ENCODE results near the gene DDR1.

- TF ChIP-seq, protein P1, sequence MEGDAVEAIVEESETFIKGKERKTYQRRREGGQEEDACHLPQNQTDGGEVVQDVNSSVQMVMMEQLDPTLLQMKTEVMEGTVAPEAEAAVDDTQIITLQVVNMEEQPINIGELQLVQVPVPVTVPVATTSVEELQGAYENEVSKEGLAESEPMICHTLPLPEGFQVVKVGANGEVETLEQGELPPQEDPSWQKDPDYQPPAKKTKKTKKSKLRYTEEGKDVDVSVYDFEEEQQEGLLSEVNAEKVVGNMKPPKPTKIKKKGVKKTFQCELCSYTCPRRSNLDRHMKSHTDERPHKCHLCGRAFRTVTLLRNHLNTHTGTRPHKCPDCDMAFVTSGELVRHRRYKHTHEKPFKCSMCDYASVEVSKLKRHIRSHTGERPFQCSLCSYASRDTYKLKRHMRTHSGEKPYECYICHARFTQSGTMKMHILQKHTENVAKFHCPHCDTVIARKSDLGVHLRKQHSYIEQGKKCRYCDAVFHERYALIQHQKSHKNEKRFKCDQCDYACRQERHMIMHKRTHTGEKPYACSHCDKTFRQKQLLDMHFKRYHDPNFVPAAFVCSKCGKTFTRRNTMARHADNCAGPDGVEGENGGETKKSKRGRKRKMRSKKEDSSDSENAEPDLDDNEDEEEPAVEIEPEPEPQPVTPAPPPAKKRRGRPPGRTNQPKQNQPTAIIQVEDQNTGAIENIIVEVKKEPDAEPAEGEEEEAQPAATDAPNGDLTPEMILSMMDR (IDR thresholded peaks at IDR 0.05) = no peak
- TF ChIP-seq REST (IDR thresholded peaks at IDR 0.05; ENCODE audit: insufficient read depth in 1 of 2, low read depth in 2 of 2, low read length in 1 of 2) (no peak), SIN3A (IDR thresholded peaks at IDR 0.05; ENCODE audit: borderline replicate concordance, insufficient read depth, low read depth, low read length) (no peak), POLR2AphosphoS5 (IDR thresholded peaks at IDR 0.05; ENCODE audit: low read depth, low read length) (no peak), TCF7L2 (IDR thresholded peaks at IDR 0.05; ENCODE audit: low read depth, low read length) (no peak)
Measured at GRCh38 chr6:30837432-30837831, 46.9 kb upstream of the DDR1 start.

Measured in Panc1 (cell line).